HCT116 (cell line): ENCODE results near the gene SLC12A5.

Experiments
- ATF3 ChIP-seq: IDR thresholded peaks from 2 replicates; pipeline ENCODE4 v1.6.1; 2012
- CTCF ChIP-seq, 3 experiments: fragments of 200-600 bp in 1 of 3; sonication (generic) in 1 of 3; IDR thresholded peaks in 2 of 3; conservative IDR thresholded peaks in 1 of 3; 2 replicates each; pipeline ENCODE4 v1.5.1; 2012 to 2017; ENCODE audit warnings: low read depth in 2 of 3, low read length in 2 of 3, antibody characterized with exemption in 1 of 3, borderline replicate concordance in 1 of 3, control low read depth in 1 of 3, mild to moderate bottlenecking in 1 of 3, mixed read lengths in 1 of 3, mixed run types in 1 of 3, moderate library complexity in 1 of 3; ENCODE audit not compliant: insufficient read depth in 1 of 3
- YY1 ChIP-seq: IDR thresholded peaks from 2 replicates; pipeline ENCODE4 v1.6.1; 2011; ENCODE audit warnings: low read length, low read depth, moderate library complexity, mild to moderate bottlenecking; ENCODE audit not compliant: insufficient replicate concordance; ENCODE audit errors: extremely low read depth

- no peak for TF ChIP-seq YY1
- no peak for TF ChIP-seq CTCF (IDR thresholded peaks at IDR 0.05 in 2 of 3, conservative IDR thresholded peaks at IDR 0.05 in 1 of 3; ENCODE audit: borderline replicate concordance in 1 of 3, insufficient read depth in 1 of 3, low read depth in 2 of 3, low read length in 2 of 3)
- no peak for TF ChIP-seq ATF3
Observed at GRCh38 chr20:46020555-46020954, 8.5 kb upstream of the SLC12A5 start.
